Trophoblast cell (in vitro differentiated cells and primary cell): ENCODE data around the gene SLC12A8.

Experiments
- DNase-seq, 2 donors: peaks; one replicate each; pipeline ENCODE4 v3.0.0-alpha.2; 2016
- H2AFZ ChIP-seq: 2 replicates; pipeline ENCODE4 v1.6.1; 2013; ENCODE audit warnings: low read length, moderate library complexity, mild to moderate bottlenecking; ENCODE audit not compliant: insufficient read depth, poor library complexity
- H2AK5ac ChIP-seq: 2 replicates; pipeline ENCODE4 v1.6.1; 2013; ENCODE audit warnings: mild to moderate bottlenecking, low read length
- H2BK120ac ChIP-seq: 2 replicates; pipeline ENCODE4 v1.6.1; 2013; ENCODE audit warnings: low read length, mild to moderate bottlenecking, moderate library complexity; ENCODE audit not compliant: insufficient read depth, poor library complexity
- H2BK12ac ChIP-seq: 2 replicates; pipeline ENCODE4 v1.6.1; 2013; ENCODE audit warnings: mild to moderate bottlenecking, low read length, moderate library complexity
- H2BK5ac ChIP-seq: 2 replicates; pipeline ENCODE4 v1.6.1; 2013; ENCODE audit warnings: low read length, low read depth, moderate library complexity, mild to moderate bottlenecking; ENCODE audit not compliant: poor library complexity
- H3K14ac ChIP-seq: 2 replicates; pipeline ENCODE4 v1.6.1; 2013; ENCODE audit warnings: mild to moderate bottlenecking, low read length
- H3K18ac ChIP-seq: 2 replicates; pipeline ENCODE4 v1.6.1; 2013; ENCODE audit warnings: mild to moderate bottlenecking, low read length
- H3K23ac ChIP-seq: 2 replicates; pipeline ENCODE4 v1.6.1; 2013; ENCODE audit warnings: low read length
- H3K27ac ChIP-seq: 2 replicates; pipeline ENCODE4 v1.5.1; 2013; ENCODE audit warnings: low read depth, mild to moderate bottlenecking, inconsistent platforms, low read length, moderate library complexity
- H3K27me3 ChIP-seq: 2 replicates; pipeline ENCODE4 v1.6.1; 2013; ENCODE audit warnings: inconsistent platforms, mild to moderate bottlenecking, low read length, moderate library complexity; ENCODE audit not compliant: insufficient read depth
- H3K36me3 ChIP-seq, 2 experiments: 1 replicate in 1 of 2; 2 replicates in 1 of 2; pipeline ENCODE4 v1.6.1; 2013; ENCODE audit warnings: low read length in 2 of 2, mild to moderate bottlenecking in 2 of 2, moderate library complexity in 1 of 2; ENCODE audit not compliant: insufficient read depth in 2 of 2, control insufficient read depth in 1 of 2
- H3K4ac ChIP-seq: 2 replicates; pipeline ENCODE4 v1.6.1; 2013; ENCODE audit warnings: low read depth, mild to moderate bottlenecking, low read length, moderate library complexity
- H3K4me1 ChIP-seq, 2 experiments: 1 replicate in 1 of 2; 2 replicates in 1 of 2; pipeline ENCODE4 v1.6.1; 2013; ENCODE audit warnings: low read length in 2 of 2, mild to moderate bottlenecking in 2 of 2, moderate library complexity in 1 of 2; ENCODE audit not compliant: insufficient read depth in 2 of 2, control insufficient read depth in 1 of 2
- H3K4me2 ChIP-seq: 2 replicates; pipeline ENCODE4 v1.6.1; 2013; ENCODE audit warnings: inconsistent platforms, mild to moderate bottlenecking, low read length, moderate library complexity
- H3K4me3 ChIP-seq: 2 replicates; pipeline ENCODE4 v1.5.1; 2013; ENCODE audit warnings: mild to moderate bottlenecking, low read depth, low read length, inconsistent platforms
- H3K79me1 ChIP-seq: one replicate; pipeline ENCODE4 v1.6.1; 2013; ENCODE audit warnings: low read length
- H3K79me2 ChIP-seq: 2 replicates; pipeline ENCODE4 v1.6.1; 2013; ENCODE audit warnings: low read length, mild to moderate bottlenecking; ENCODE audit not compliant: control insufficient read depth, insufficient read depth, poor library complexity
- H3K9ac ChIP-seq: 2 replicates; pipeline ENCODE4 v1.6.1; 2013; ENCODE audit warnings: mild to moderate bottlenecking, low read length
- H3K9me3 ChIP-seq: 2 replicates; pipeline ENCODE4 v1.6.1; 2013; ENCODE audit warnings: low read depth, mild to moderate bottlenecking, control low read depth, inconsistent platforms, low read length; ENCODE audit not compliant: insufficient read depth
- H4K12ac ChIP-seq: 2 replicates; pipeline ENCODE4 v1.6.1; 2013; ENCODE audit warnings: low read depth, mild to moderate bottlenecking, low read length, moderate library complexity
- H4K8ac ChIP-seq: 2 replicates; pipeline ENCODE4 v1.6.1; 2013; ENCODE audit warnings: low read depth, mild to moderate bottlenecking, low read length, moderate library complexity
- H4K91ac ChIP-seq: one replicate; pipeline ENCODE4 v1.6.1; 2013; ENCODE audit warnings: low read depth, mild to moderate bottlenecking, low read length, moderate library complexity
- WGBS: extraction: QIAGEN DNeasy Blood & Tissue Kit; methylation state at CpG from one replicate; pipeline ENCODE4 v1.1.7; 2013; ENCODE audit warnings: missing lambda C conversion rate; ENCODE audit not compliant: insufficient read length, insufficient coverage; ENCODE audit errors: extremely low coverage; 5-methylcytosine and 5-hydroxymethylcytosine counted together

Gene SLC12A8

DNA sequence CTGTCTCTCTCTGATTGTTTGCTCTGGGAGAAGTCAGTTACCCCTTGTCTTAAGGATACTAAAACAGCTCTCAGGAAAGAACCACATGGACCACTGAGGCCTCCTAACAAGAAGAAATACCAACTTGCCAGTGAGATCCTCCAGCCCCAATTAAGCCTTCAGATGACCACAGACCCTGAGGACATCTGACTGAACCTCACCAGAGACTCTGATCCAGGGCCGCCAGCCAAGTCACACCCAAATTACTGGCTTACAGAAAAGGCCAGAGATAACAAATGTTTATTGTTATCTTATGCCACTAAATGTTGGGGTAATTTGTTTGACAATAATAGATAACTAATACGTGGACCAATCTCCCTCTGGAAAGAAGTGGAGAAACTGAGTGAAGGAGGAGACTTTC, 40.2 kb downstream of the SLC12A8 start:
- Histone ChIP-seq H3K23ac (no peak overlapping the region), H3K27me3 (no peaks in the 10 kb centered on the region), H2AFZ (no peak overlapping the region), H3K79me1 (no peaks in the 10 kb centered on the region), H3K4ac (no peak overlapping the region), H3K27ac (no peak overlapping the region), H3K9ac (no peak overlapping the region), H3K4me1 (no peaks in the 10 kb centered on the region), H3K4me3 (no peak overlapping the region), H3K4me2 (no peak overlapping the region), H2AK5ac (no peak overlapping the region), H2BK120ac (no peak overlapping the region), H4K8ac (no peak overlapping the region), H3K36me3 (no peaks in the 10 kb centered on the region), H2BK12ac (no peak overlapping the region), H4K12ac (no peak overlapping the region), H3K14ac (no peak overlapping the region), H3K18ac (no peak overlapping the region), H3K9me3 (no peaks in the 10 kb centered on the region), H2BK5ac (no peak overlapping the region), H3K79me2 (no peaks in the 10 kb centered on the region), H4K91ac (no peak overlapping the region)
- no CpG with 5 or more reads among the region's 2 CpGs for WGBS
- DNase-seq, result no peak

DNA sequence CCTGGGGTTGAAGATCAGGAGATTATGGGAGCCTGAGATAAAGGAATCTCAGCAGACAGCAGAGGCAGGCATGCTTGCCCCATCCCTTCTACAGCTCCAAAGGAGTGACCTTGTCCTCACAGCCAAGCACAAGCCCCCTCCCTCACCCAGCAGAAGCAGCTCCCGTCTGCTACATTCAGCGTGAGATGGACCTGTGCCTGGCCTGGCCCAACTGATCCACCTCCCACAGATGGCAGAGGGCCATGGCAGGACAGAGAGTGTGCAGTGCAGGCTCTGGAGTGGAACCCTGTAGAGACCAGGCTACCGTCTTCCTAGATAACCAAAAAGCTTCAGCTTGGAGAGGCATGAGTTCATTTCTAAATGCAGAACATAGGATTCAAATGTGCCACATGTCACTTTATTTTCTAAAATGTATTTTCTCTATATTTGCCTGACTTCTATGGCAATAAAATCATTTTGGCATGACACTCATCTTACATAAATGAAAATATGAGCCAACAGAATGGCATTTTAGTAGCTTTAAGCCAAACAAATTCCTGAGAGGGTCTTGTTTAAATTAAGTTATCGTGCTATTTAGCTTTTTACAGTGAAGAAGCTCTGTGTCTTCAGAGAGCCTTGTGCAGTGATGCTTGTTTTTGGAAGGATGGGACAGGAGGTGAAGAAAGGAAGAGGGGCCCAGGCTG, 43.7 kb downstream of the SLC12A8 start:
- H3K9me3 ChIP-seq, result no peaks in the 10 kb centered on the region
- H3K14ac ChIP-seq, result no peak overlapping the region
- H3K79me2 ChIP-seq, result no peaks in the 10 kb centered on the region
- no peak overlapping the region for H3K4ac ChIP-seq
- H2AK5ac ChIP-seq, result no peak overlapping the region
- H2BK12ac ChIP-seq, result no peak overlapping the region
- WGBS, result no CpG with 5 or more reads among the region's 4 CpGs
- H4K91ac ChIP-seq, result no peak overlapping the region
- no peak overlapping the region for H3K23ac ChIP-seq
- no peak overlapping the region for H4K8ac ChIP-seq
- no peak overlapping the region for H2BK120ac ChIP-seq
- H3K18ac ChIP-seq, result no peak overlapping the region
- no peak overlapping the region for H4K12ac ChIP-seq
- no peak overlapping the region for H2BK5ac ChIP-seq
- no peaks in the 10 kb centered on the region for H3K27me3 ChIP-seq
- H2AFZ ChIP-seq, result no peak overlapping the region
- no peak overlapping the region for H3K9ac ChIP-seq
- no peak overlapping the region for H3K4me2 ChIP-seq
- H3K27ac ChIP-seq, result no peak overlapping the region
- no peaks in the 10 kb centered on the region for H3K4me1 ChIP-seq
- H3K36me3 ChIP-seq, result no peaks in the 10 kb centered on the region
- DNase-seq, result no peak
- no peak overlapping the region for H3K4me3 ChIP-seq
- H3K79me1 ChIP-seq, result peaks cover under 1% of the 10 kb centered on the region

DNA sequence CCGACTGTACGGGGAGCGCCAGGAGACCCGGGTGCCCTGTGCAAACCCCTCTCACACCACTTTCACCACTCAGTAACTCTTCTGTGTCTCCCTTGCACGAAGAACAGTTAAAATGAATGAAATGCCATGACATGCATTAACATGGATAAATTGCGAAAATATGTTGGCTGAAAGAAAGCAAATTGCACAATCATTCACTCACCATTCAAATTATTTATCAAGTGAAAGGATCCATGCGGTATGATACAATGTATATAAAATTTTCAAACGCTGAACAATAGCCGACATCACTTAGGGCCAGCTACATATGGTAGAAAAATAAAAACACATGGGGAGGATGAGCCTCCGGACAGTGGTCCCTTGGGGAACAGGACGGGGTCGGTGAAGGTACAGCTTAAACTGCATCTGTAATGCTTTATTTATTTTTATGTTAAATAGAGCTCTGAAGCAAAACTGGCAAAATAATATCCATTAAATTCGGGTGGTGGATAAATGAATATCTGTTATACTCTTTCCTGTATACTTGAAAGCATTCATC, 45.9 kb downstream of the SLC12A8 start:
- no peak overlapping the region for H4K12ac ChIP-seq
- H2BK5ac ChIP-seq, result no peak overlapping the region
- no peak overlapping the region for H3K9ac ChIP-seq
- no peak overlapping the region for H4K8ac ChIP-seq
- no peaks in the 10 kb centered on the region for H3K9me3 ChIP-seq
- no peak overlapping the region for H2AFZ ChIP-seq
- H2BK12ac ChIP-seq, result no peak overlapping the region
- H3K79me1 ChIP-seq, result peaks cover 3% of the 10 kb centered on the region
- no peaks in the 10 kb centered on the region for H3K4me1 ChIP-seq
- H3K27me3 ChIP-seq, result no peaks in the 10 kb centered on the region
- H3K4me2 ChIP-seq, result no peak overlapping the region
- no peak overlapping the region for H3K14ac ChIP-seq
- no peak overlapping the region for H2AK5ac ChIP-seq
- H3K36me3 ChIP-seq, result no peaks in the 10 kb centered on the region
- H3K27ac ChIP-seq, result no peak overlapping the region
- H3K4ac ChIP-seq, result no peak overlapping the region
- WGBS, result no CpG with 5 or more reads among the region's 13 CpGs
- no peak for DNase-seq
- H3K18ac ChIP-seq, result no peak overlapping the region
- H4K91ac ChIP-seq, result no peak overlapping the region
- H3K79me2 ChIP-seq, result no peaks in the 10 kb centered on the region
- no peak overlapping the region for H3K4me3 ChIP-seq
- no peak overlapping the region for H3K23ac ChIP-seq
- H2BK120ac ChIP-seq, result no peak overlapping the region

DNA sequence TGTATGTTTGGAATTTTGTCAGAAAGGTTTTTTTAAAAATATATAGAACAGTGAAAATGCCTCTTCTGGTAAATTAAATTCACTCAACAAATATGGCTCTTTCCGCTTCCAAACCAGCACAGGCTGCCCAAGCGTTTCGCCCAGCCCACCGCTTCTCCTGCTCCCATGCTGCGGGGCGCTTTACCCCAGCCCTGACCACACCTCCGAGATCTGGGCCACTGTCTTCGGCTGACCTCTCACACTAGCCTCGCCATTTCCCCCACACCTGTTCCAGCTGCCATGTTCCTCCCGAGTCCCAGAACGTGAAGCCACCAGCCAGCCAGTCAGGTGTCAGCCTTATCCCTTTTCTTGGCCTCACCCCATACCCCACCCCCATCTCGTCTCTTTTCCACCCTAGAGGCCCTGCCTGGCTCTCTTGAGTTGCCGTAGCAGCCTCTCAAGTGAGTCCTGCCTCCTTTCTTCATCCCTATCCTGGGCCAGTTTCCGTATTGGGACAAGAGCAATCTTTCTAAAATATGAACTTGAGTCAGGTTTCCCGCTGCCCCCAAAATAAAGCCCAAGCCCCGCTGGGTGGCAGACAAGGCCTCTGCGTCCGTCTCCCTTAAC, 46.5 kb downstream of the SLC12A8 start:
- Histone ChIP-seq H4K12ac (no peak overlapping the region), H3K79me2 (no peaks in the 10 kb centered on the region), H2AK5ac (peak overlapping the region; percentile 35), H2BK120ac (no peak overlapping the region), H4K91ac (no peak overlapping the region), H3K18ac (no peak overlapping the region), H3K27me3 (no peaks in the 10 kb centered on the region), H3K9me3 (no peaks in the 10 kb centered on the region), H3K4ac (no peak overlapping the region), H2AFZ (no peak overlapping the region), H3K27ac (no peak overlapping the region), H3K36me3 (no peaks in the 10 kb centered on the region), H3K79me1 (peaks cover 3% of the 10 kb centered on the region), H3K9ac (no peak overlapping the region), H4K8ac (no peak overlapping the region), H3K4me2 (no peak overlapping the region), H3K23ac (no peak overlapping the region), H3K4me1 (no peaks in the 10 kb centered on the region), H2BK12ac (no peak overlapping the region), H2BK5ac (no peak overlapping the region), H3K14ac (no peak overlapping the region), H3K4me3 (no peak overlapping the region)
- no CpG with 5 or more reads among the region's 18 CpGs for WGBS
- no peak for DNase-seq
